Testis (tissue), 3 donors: ENCODE measurements around the gene CYP2A13. TPM values are rescaled to one million over a fixed set of nuclear protein-coding genes. Genes with fewer than 3 reads are reported as not detected.
"Not testable (repeated sequence)": the region's sequence is repeated elsewhere in the genome, so short reads cannot be mapped to it uniquely, and the experiment has no call there.

Experiments used
- DNase-seq: peaks from one replicate; pipeline ENCODE4 v3.0.0-alpha.2; 2019
- H3K27ac ChIP-seq, 2 donors: fragments of 200-600 bp; sonication (generic); one replicate each; pipeline ENCODE4 v1.5.1; 2019
- H3K27me3 ChIP-seq: fragments of 200-600 bp; sonication (generic); one replicate; pipeline ENCODE4 v1.5.1; 2019
- H3K36me3 ChIP-seq: fragments of 200-600 bp; sonication (generic); one replicate; pipeline ENCODE4 v1.5.1; 2017; ENCODE audit warnings: low read depth; ENCODE audit errors: missing control alignments
- H3K4me1 ChIP-seq: fragments of 200-600 bp; sonication (generic); one replicate; pipeline ENCODE4 v1.5.1; 2019
- H3K4me3 ChIP-seq, 2 donors: fragments of 200-600 bp; sonication (generic); one replicate each; pipeline ENCODE4 v1.5.1; 2017 to 2019
- H3K9me3 ChIP-seq: fragments of 200-600 bp; sonication (generic); one replicate; pipeline ENCODE4 v1.5.1; 2017
- CTCF ChIP-seq, 3 experiments: fragments of 450-650 bp in 2 of 3; fragments of 200-600 bp in 1 of 3; sonication (generic) in 1 of 3; IDR thresholded peaks; one replicate each; pipeline ENCODE4 v1.5.1; 2016 to 2019; ENCODE audit warnings: antibody characterized with exemption in 3 of 3, mild to moderate bottlenecking in 2 of 3, moderate library complexity in 1 of 3
- POLR2A ChIP-seq: fragments of 450-650 bp; IDR thresholded peaks from one replicate; pipeline ENCODE4 v1.6.1; 2017; ENCODE audit warnings: antibody characterized with exemption, mild to moderate bottlenecking, moderate library complexity
- WGBS, 2 donors: methylation state at CpG; one replicate each; pipeline ENCODE4 v1.1.5; 2018; 5-methylcytosine and 5-hydroxymethylcytosine counted together
- intact Hi-C: fragments of 100-400 bp; cut with DNase I; formaldehyde crosslinking; loops from one replicate; pipeline ENCODE4 v1.15.1; 2023; ENCODE audit warnings: low total_unique reads
- polyA plus RNA-seq: library from polyadenylated mRNA; stranded (reverse); fragments of 350-450 nt; fragmentation: Illumina TruSeq; extraction: RNeasy Lipid Tissue Mini Kit (QIAGEN cat#74804); gene quantifications from one replicate; pipeline ENCODE4 v1.2.3, GENCODE V29; 2014; ENCODE audit warnings: low read depth, low replicate concordance; ENCODE audit not compliant: insufficient read depth
- total RNA-seq, 2 donors: library from RNA; depleted of rRNA; stranded (reverse); fragments of >200 nt; gene quantifications; one replicate each; pipeline ENCODE4 v1.2.3, GENCODE V29; 2016

Gene CYP2A13
- total and polyA plus RNA-seq, 3 donors from 2014 or later, result 0.18 to 0.39 (median 0.31) TPM

- H3K27ac ChIP-seq, intact Hi-C loops, H3K27me3 ChIP-seq, H3K4me1 ChIP-seq, H3K4me3 ChIP-seq, H3K36me3 ChIP-seq, H3K9me3 ChIP-seq: not testable (repeated sequence)
- 20 to 21% methylated on average over 1 to 14 of the region's 29 CpGs for WGBS, 2 donors
- DNase-seq, result peak; percentile 82
- peak in 2 of 3 experiments; percentile 20 for TF ChIP-seq CTCF (IDR thresholded peaks at IDR 0.05)
Measured at GRCh38 chr19:41127801-41128300, 39.6 kb downstream of the CYP2A13 start.

GRCh38 chr19:41128692-41129091 lies 40.4 kb downstream of the CYP2A13 start:
- intact Hi-C loops, result no loop called here
- TF ChIP-seq CTCF (IDR thresholded peaks at IDR 0.05) (no peak), POLR2A (no peak)
- no peaks in the 10 kb centered on the region for H3K27me3 ChIP-seq
- H3K4me3 ChIP-seq, result no peak overlapping the region
- no peaks in the 10 kb centered on the region for H3K9me3 ChIP-seq
- no peaks in the 10 kb centered on the region for H3K36me3 ChIP-seq
- WGBS, 2 donors, result 74 to 76% methylated on average over 6 of the region's 6 CpGs
- H3K27ac ChIP-seq, result no peak overlapping the region
- no peak for DNase-seq
- peaks cover 3% of the 10 kb centered on the region for H3K4me1 ChIP-seq

- no peaks in the 10 kb centered on the region for H3K9me3 ChIP-seq
- no peaks in the 10 kb centered on the region for H3K27me3 ChIP-seq
- H3K36me3 ChIP-seq, result no peaks in the 10 kb centered on the region
- intact Hi-C loops, result no loop called here
- H3K4me1 ChIP-seq, result peaks cover 3% of the 10 kb centered on the region
- no peak for DNase-seq
- TF ChIP-seq POLR2A (no peak), CTCF (IDR thresholded peaks at IDR 0.05) (no peak)
- H3K27ac ChIP-seq, result no peak overlapping the region
- no peak overlapping the region for H3K4me3 ChIP-seq
- 63 to 90% methylated on average over 3 to 5 of the region's 5 CpGs for WGBS, 2 donors
Measured at GRCh38 chr19:41131186-41131585, 42.9 kb downstream of the CYP2A13 start.

DNA sequence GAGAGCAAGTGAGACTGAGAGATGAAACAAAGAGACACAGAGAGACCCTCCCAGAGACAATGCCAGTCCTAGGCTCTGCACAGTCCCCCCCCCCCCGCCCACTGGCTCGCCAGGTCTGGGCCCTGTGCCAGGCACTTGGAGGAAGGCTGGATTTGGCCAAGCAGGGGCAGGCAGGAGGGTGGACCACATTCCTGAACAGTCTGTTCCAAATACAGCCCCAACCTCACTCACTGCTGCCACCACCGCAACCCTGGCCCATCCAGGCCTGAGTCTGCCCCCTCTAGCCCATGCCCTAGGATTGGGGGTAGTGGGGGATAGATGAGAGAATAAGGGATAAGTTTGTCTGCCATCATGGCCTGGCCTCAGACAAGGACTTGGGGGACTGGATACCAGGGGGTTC lies 45.0 kb downstream of the CYP2A13 start:
- no peak overlapping the region for H3K4me3 ChIP-seq
- no peaks in the 10 kb centered on the region for H3K27me3 ChIP-seq
- no peak for DNase-seq
- TF ChIP-seq POLR2A, result no peak
- no peak for TF ChIP-seq CTCF (IDR thresholded peaks at IDR 0.05)
- no peaks in the 10 kb centered on the region for H3K9me3 ChIP-seq
- intact Hi-C loops, result no loop called here
- 42 to 48% methylated on average over 3 of the region's 3 CpGs for WGBS, 2 donors
- no peak overlapping the region for H3K27ac ChIP-seq
- no peaks in the 10 kb centered on the region for H3K4me1 ChIP-seq
- no peaks in the 10 kb centered on the region for H3K36me3 ChIP-seq

- intact Hi-C loops, result no loop called here
- WGBS, 2 donors, result 69 to 74% methylated on average over 18 to 20 of the region's 20 CpGs
Measured at GRCh38 chr19:41134616-41135015, 46.4 kb downstream of the CYP2A13 start.

DNA sequence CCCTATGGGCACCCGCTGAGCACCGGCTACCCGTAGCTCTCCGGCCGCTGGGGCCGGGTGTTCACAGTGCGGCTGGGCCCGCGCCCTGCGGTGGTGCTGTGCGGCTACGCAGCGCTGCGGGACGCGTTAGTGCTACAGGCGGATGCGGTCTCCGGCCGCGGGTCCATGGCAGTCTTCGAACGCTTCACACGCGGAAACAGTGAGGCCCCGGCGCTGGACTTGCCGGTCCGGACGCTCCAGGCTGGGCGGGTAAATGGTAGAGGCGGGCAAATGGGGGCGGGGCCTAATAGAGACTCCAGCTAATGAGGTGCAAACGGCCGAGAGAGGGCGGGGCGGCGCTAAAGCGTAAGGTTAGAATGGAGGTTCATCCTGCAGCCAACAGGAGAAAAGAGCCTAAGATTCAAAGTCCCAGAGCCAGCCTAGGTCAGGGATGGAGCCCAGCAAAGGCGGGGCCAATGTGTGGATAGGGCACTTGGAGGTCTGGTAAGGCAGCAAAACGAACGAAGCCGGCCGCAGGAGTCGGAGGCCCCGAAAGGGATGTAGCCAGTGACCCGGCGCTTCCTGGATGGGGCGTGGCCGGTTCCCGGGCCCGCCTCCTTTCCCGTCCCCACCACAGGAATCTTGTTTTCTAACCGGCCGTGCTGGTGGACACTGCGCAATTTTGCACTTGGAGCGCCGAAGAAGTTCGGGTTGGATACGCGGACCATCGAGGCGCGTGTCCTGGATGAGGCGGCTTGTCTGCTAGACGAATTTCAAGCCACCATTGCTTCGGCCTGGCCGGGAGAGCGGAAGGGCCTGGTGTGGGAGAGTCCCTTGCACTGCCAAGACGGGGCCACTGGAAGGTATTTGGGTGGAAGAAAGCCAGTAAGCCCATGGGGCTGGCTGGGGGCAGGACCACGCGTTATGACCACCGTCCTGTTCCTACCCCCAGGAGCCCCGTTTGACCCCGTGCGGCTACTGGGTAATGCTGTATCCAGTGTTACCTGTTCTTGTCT lies 47.4 kb downstream of the CYP2A13 start:
- H3K27ac ChIP-seq, H3K36me3 ChIP-seq, H3K9me3 ChIP-seq, intact Hi-C loops, H3K4me1 ChIP-seq, H3K27me3 ChIP-seq: not testable (repeated sequence)
- WGBS, 2 donors, result 5 to 9% methylated on average over 9 to 52 of the region's 76 CpGs
- peak overlapping the region; percentile 37 to 62 for H3K4me3 ChIP-seq
- peak; percentile 73 for DNase-seq

More at GRCh38 chr19:41134616-41135015, 46.4 kb downstream of the CYP2A13 start:
- no peak overlapping the region for H3K4me3 ChIP-seq
- H3K4me1 ChIP-seq, result no peaks in the 10 kb centered on the region
- no peaks in the 10 kb centered on the region for H3K9me3 ChIP-seq
- no peak for DNase-seq
- no peaks in the 10 kb centered on the region for H3K27me3 ChIP-seq
- no peak overlapping the region for H3K27ac ChIP-seq
- TF ChIP-seq POLR2A (no peak), CTCF (IDR thresholded peaks at IDR 0.05) (no peak)
- H3K36me3 ChIP-seq, result no peaks in the 10 kb centered on the region
